CD4-positive, alpha-beta memory T cell (primary cell): ENCODE results near the gene ALAS2. TPM values are rescaled to one million over a fixed set of nuclear protein-coding genes. Genes with fewer than 3 reads are reported as not detected.
"Not testable (repeated sequence)": the region's sequence is repeated elsewhere in the genome, so short reads cannot be mapped to it uniquely, and the experiment has no call there.

ENCODE experiments used
- CTCF ChIA-PET: fragments of 350-600 bp; sonication (Branson Sonifier 250); formaldehyde crosslinking; loops from one replicate; lab custom pipeline; 2021; ENCODE audit warnings: inconsistent platforms; ENCODE audit not compliant: partially characterized antibody; lab: Charles Lee
- POLR2A ChIA-PET: fragments of 350-600 bp; sonication (Branson Sonifier 250); formaldehyde crosslinking; loops from one replicate; lab custom pipeline; 2021; ENCODE audit not compliant: partially characterized antibody; lab: Charles Lee
- DNase-seq, 5 donors: peaks; one replicate each; pipeline versions ENCODE4 v3.0.0 to v3.0.0-alpha.2; 2020 to 2022; ENCODE audit warnings: mixed read lengths in 1 of 5
- H3K27ac ChIP-seq: one replicate; pipeline ENCODE4 v1.7.0; 2013; ENCODE audit warnings: low read depth, low read length
- H3K27me3 ChIP-seq: 2 replicates; pipeline ENCODE4 v1.7.0; 2013; ENCODE audit warnings: mild to moderate bottlenecking, low read length, moderate library complexity; ENCODE audit not compliant: insufficient read depth
- H3K36me3 ChIP-seq: 2 replicates; pipeline ENCODE4 v1.7.0; 2013; ENCODE audit warnings: mild to moderate bottlenecking, low read length, moderate library complexity; ENCODE audit not compliant: insufficient read depth
- H3K4me1 ChIP-seq: 2 replicates; pipeline ENCODE4 v1.7.0; 2013; ENCODE audit warnings: mild to moderate bottlenecking, low read length, moderate library complexity; ENCODE audit not compliant: insufficient read depth
- H3K4me3 ChIP-seq, 2 donors: one replicate each; pipeline ENCODE4 v1.7.0; 2013; ENCODE audit warnings: low read length in 2 of 2, mild to moderate bottlenecking in 1 of 2
- H3K9me3 ChIP-seq, 2 donors: one replicate each; pipeline ENCODE4 v1.7.0; 2013; ENCODE audit warnings: low read length in 2 of 2, control low read depth in 1 of 2; ENCODE audit not compliant: control insufficient read depth in 1 of 2
- H3K27ac Mint-ChIP-seq, 7 donors: one replicate each; pipeline ENCODE4 v1.8.0; 2020 to 2021; ENCODE audit warnings: mixed read lengths in 7 of 7, mild to moderate bottlenecking in 6 of 7, inconsistent platforms in 3 of 7, moderate library complexity in 3 of 7
- H3K27me3 Mint-ChIP-seq, 2 donors: one replicate each; pipeline ENCODE4 v1.8.0; 2020 to 2021; ENCODE audit warnings: mixed read lengths in 2 of 2
- H3K36me3 Mint-ChIP-seq, 2 donors: one replicate each; pipeline ENCODE4 v1.8.0; 2020 to 2021; ENCODE audit warnings: mixed read lengths in 2 of 2, inconsistent platforms in 1 of 2, mild to moderate bottlenecking in 1 of 2
- H3K4me1 Mint-ChIP-seq, 4 donors: one replicate each; pipeline ENCODE4 v1.8.0; 2020 to 2021; ENCODE audit warnings: mixed read lengths in 4 of 4, mild to moderate bottlenecking in 1 of 4
- H3K4me3 Mint-ChIP-seq, 8 donors: one replicate each; pipeline ENCODE4 v1.8.0; 2020 to 2021; ENCODE audit warnings: mixed read lengths in 8 of 8, mild to moderate bottlenecking in 7 of 8, moderate library complexity in 6 of 8, inconsistent platforms in 3 of 8
- H3K9me3 Mint-ChIP-seq, 8 donors: one replicate each; pipeline ENCODE4 v1.8.0; 2020 to 2021; ENCODE audit warnings: mixed read lengths in 8 of 8, mild to moderate bottlenecking in 5 of 8, inconsistent platforms in 3 of 8, moderate library complexity in 1 of 8
- intact Hi-C: fragments of 100-400 bp; cut with micrococcal nuclease; formaldehyde crosslinking; loops from one replicate; pipeline ENCODE4 v1.15.1; 2023
- polyA plus RNA-seq, 2 donors: library from polyadenylated mRNA; unstranded; fragments of 300-500 nt; fragmentation: Illumina TruSeq; gene quantifications; one replicate each; pipeline ENCODE4 v1.2.3, GENCODE V29; 2021
- total RNA-seq, 2 experiments: library from RNA; stranded (reverse); gene quantifications; one replicate each; pipeline ENCODE4 v1.2.3, GENCODE V29; 2021

The ALAS2 gene
- total and polyA plus RNA-seq, 4 experiments from 2014 or later, result not detected

DNA sequence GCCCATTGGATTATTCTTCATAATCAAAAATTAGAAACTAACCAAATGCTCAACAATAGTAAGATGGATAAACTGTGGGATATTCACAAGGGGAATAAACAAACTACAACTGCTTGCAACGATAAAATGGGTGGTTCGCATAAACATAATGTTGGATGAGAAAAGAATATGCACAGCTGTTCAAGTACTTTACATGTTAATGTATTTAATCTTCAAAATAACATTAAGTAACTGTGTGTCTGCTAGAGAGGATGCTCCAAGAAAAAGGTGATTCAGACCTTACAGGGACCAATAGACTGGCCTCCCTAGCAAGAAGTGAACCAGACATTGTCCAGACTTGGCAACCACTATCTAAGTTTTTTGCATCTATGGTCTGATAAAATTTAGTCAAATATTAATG is 39.1 kb downstream of the ALAS2 start:
- Histone ChIP-seq H3K27ac (no peak overlapping the region), H3K4me1 (no peaks in the 10 kb centered on the region), H3K9me3 (no peaks in the 10 kb centered on the region), H3K36me3 (no peaks in the 10 kb centered on the region), H3K27me3 (no peaks in the 10 kb centered on the region), H3K4me3 (no peak overlapping the region)
- H3K27ac Mint-ChIP-seq, result no peak overlapping the region
- H3K4me1 Mint-ChIP-seq, result no peaks in the 10 kb centered on the region
- no peaks in the 10 kb centered on the region for H3K9me3 Mint-ChIP-seq
- DNase-seq, result no peak
- no peak overlapping the region for H3K4me3 Mint-ChIP-seq
- POLR2A ChIA-PET, result no interaction called here
- intact Hi-C loops, result no loop called here
- CTCF ChIA-PET, result no interaction called here
- no peaks in the 10 kb centered on the region for H3K36me3 Mint-ChIP-seq
- no peaks in the 10 kb centered on the region for H3K27me3 Mint-ChIP-seq

DNA sequence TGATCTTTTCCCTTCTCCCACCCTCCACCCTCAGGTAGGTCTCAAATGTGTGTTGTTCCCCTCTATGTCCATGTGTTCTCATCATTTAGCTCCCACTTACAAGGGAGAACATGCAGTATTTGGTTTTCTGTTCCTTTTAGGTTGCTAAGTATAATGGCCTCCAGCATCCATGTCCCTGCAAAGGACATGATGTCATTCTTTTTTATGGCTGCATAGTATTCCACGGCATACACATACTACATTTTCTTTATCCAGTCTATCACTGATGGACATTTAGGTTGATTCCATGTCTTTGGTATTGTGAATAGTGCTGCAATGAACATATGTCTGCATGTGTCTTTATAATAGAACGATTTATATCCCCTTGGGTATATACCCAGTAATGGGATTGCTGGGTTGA is 47.5 kb downstream of the ALAS2 start:
- POLR2A ChIA-PET, H3K36me3 Mint-ChIP-seq: not testable (repeated sequence)
- peaks cover 0 to 11% (median 0%) of the 10 kb centered on the region in 8 donors for H3K9me3 Mint-ChIP-seq

DNA sequence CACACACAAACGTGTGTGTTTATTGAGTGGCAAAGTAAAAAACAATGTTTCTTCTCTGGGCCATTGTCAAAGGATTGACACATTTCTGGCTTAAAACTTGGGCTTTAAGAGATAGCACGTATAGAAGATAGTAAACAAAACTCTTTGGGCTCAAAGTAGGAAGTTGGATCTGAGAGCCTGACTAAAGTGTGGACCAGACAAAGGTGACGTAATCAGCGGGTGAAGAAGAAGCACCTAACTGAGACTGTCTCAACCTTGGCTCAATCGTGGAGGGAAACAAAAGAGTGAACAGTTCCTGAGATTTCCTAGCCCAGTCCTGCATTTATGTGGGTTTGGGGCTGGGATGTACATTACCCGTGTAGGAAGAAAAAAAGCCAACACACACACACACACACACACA is 50.4 kb downstream of the ALAS2 start:
- ChIA-PET POLR2A (no interaction called here), CTCF (no interaction called here)
- Histone ChIP-seq H3K9me3 (no peaks in the 10 kb centered on the region), H3K4me3 (no peak overlapping the region), H3K36me3 (no peaks in the 10 kb centered on the region), H3K27me3 (no peaks in the 10 kb centered on the region), H3K4me1 (no peaks in the 10 kb centered on the region), H3K27ac (no peak overlapping the region)
- no peak for DNase-seq
- H3K4me3 Mint-ChIP-seq, result no peak overlapping the region
- H3K36me3 Mint-ChIP-seq, result no peaks in the 10 kb centered on the region
- H3K27me3 Mint-ChIP-seq, result no peaks in the 10 kb centered on the region
- H3K27ac Mint-ChIP-seq, result no peak overlapping the region
- H3K4me1 Mint-ChIP-seq, result no peaks in the 10 kb centered on the region
- peaks cover 0 to 11% (median under 1%) of the 10 kb centered on the region in 8 donors for H3K9me3 Mint-ChIP-seq
- intact Hi-C loops, result no loop called here

More for the DNA sequence above, 47.5 kb downstream of the ALAS2 start:
- H3K4me1 ChIP-seq, intact Hi-C loops, H3K4me1 Mint-ChIP-seq, H3K4me3 ChIP-seq, H3K9me3 ChIP-seq, DNase-seq, H3K4me3 Mint-ChIP-seq, CTCF ChIA-PET, H3K27me3 ChIP-seq, H3K27ac ChIP-seq, H3K27me3 Mint-ChIP-seq, H3K36me3 ChIP-seq, H3K27ac Mint-ChIP-seq: not testable (repeated sequence)

DNA sequence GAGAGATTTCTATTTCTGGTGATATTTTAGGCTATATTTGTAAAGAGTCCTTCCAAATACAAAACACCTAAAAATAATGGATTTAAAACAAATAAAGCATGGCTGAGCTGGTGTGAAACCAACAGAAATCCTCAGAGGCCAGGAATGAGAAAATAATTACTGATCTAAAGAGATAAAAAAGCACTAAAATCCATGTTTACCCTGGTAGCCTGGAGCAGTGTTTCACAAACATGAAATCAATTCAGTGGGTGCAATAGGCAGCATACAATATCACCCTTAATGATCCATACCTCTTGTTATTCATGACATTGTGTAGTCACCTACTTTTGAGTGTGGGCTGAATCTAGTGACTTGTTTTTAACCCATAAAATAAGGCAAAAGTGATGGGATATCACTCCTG is 51.3 kb downstream of the ALAS2 start:
- DNase-seq, result no peak
- H3K4me3 Mint-ChIP-seq, result no peak overlapping the region
- H3K36me3 Mint-ChIP-seq, result no peaks in the 10 kb centered on the region
- no peaks in the 10 kb centered on the region for H3K4me1 Mint-ChIP-seq
- Histone ChIP-seq H3K27ac (no peak overlapping the region), H3K36me3 (no peaks in the 10 kb centered on the region), H3K4me3 (no peak overlapping the region), H3K9me3 (no peaks in the 10 kb centered on the region), H3K4me1 (no peaks in the 10 kb centered on the region), H3K27me3 (no peaks in the 10 kb centered on the region)
- POLR2A ChIA-PET, result no interaction called here
- CTCF ChIA-PET, result no interaction called here
- H3K27me3 Mint-ChIP-seq, result no peaks in the 10 kb centered on the region
- intact Hi-C loops, result no loop called here
- H3K9me3 Mint-ChIP-seq, result peaks cover 0 to 11% (median 0%) of the 10 kb centered on the region in 8 donors
- H3K27ac Mint-ChIP-seq, result no peak overlapping the region

DNA sequence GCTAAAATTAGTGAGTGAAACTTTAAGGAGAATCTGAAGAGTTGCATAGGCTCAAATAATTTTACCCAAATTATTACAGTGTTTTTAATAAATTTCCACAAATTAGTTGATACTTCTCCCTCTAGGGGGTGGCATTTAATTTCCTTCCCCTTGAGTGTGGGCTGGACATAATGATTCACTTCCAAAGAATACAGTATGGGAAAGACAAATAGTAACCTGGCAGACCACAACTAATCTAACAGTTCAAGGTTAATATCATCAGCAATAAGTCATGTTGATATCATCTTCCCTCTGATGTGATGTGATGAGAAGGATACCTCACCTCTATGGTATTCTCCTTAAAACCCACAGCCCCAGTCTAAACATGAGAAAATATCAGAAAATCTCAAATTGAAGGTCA is 52.3 kb downstream of the ALAS2 start:
- Mint-ChIP-seq H3K4me3 (no peak overlapping the region), H3K4me1 (no peaks in the 10 kb centered on the region), H3K9me3 (peaks cover 0 to 5% (median 0%) of the 10 kb centered on the region in 8 donors), H3K27me3 (no peaks in the 10 kb centered on the region), H3K36me3 (no peaks in the 10 kb centered on the region), H3K27ac (no peak overlapping the region)
- no peak overlapping the region for H3K27ac ChIP-seq
- intact Hi-C loops, result no loop called here
- no peaks in the 10 kb centered on the region for H3K4me1 ChIP-seq
- CTCF ChIA-PET, result no interaction called here
- no peaks in the 10 kb centered on the region for H3K27me3 ChIP-seq
- no peak for DNase-seq
- H3K4me3 ChIP-seq, result no peak overlapping the region
- H3K36me3 ChIP-seq, result no peaks in the 10 kb centered on the region
- POLR2A ChIA-PET, result no interaction called here
- no peaks in the 10 kb centered on the region for H3K9me3 ChIP-seq

DNA sequence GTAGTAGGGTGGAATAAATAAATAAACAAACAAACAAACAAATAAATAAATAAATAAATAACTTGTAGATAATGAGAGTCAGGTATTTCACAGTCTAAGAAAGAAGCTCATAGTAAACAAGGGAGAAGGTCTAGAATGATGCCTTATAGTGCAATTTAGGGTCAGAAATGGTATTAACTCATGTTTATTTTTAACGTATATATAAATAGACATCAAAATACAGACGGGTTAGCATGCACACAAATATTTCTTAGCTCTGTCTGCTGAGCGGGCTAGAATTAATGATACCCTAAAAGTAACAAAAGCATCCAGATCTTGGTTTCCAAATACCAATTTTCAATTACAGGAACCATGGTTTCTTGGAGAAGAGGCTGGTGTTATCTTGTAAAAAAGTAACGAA is 53.4 kb downstream of the ALAS2 start:
- no peak for DNase-seq
- intact Hi-C loops, result no loop called here
- Mint-ChIP-seq H3K27ac (no peak overlapping the region), H3K9me3 (peaks cover 0 to 4% (median 0%) of the 10 kb centered on the region in 8 donors), H3K4me3 (no peak overlapping the region), H3K4me1 (no peaks in the 10 kb centered on the region), H3K36me3 (no peaks in the 10 kb centered on the region), H3K27me3 (no peaks in the 10 kb centered on the region)
- no peaks in the 10 kb centered on the region for H3K27me3 ChIP-seq
- ChIA-PET POLR2A (no interaction called here), CTCF (no interaction called here)
- no peaks in the 10 kb centered on the region for H3K4me1 ChIP-seq
- no peaks in the 10 kb centered on the region for H3K36me3 ChIP-seq
- H3K9me3 ChIP-seq, result no peaks in the 10 kb centered on the region
- H3K4me3 ChIP-seq, result no peak overlapping the region
- H3K27ac ChIP-seq, result no peak overlapping the region

DNA sequence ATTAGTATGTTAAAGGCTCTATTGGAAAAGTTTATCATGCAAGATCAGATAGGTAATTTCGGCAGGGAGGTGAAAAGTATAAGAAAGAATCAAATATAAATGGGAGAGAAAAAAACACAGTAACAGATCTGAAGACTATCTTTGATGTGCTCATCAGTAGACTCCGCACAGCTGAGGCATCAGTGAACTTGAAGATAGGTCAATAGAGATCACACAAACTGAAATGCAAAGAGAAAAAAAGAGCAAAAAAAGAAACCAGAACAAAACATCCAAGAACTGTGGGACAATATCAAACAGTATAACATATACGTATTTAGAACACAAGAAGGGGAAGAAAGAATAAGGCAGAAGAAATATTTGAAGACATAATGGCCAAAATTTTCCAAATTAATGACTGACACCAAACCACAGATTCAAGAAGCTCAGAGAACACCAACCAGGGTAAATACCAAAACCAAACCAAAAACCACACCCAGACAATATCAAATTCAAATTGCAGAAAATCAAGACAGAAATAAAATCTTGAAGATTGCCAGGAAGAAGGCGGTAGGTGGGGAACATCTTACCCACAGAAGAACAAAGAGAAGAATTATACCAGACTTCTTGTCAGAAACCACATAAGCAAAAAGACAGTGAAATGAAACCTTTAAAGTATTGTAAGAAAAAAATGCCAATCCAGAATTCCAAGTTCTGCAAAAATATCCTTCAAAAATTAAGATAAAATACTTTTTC is 65.8 kb downstream of the ALAS2 start:
- Mint-ChIP-seq H3K4me1 (peaks cover 11 to 23% (median 13%) of the 10 kb centered on the region in 4 donors), H3K4me3 (peak overlapping the region in 7 of 8 donors; percentile 14 to 74 (median 52)), H3K9me3 (peaks cover 0 to 5% (median 0%) of the 10 kb centered on the region in 8 donors), H3K27me3 (peaks cover 0 to 1% of the 10 kb centered on the region in 2 donors), H3K36me3 (no peaks in the 10 kb centered on the region), H3K27ac (peak overlapping the region in 6 of 7 donors; percentile 15 to 84 (median 44))
- Histone ChIP-seq H3K27ac (no peak overlapping the region), H3K4me1 (peaks cover 5% of the 10 kb centered on the region), H3K36me3 (no peaks in the 10 kb centered on the region), H3K9me3 (no peaks in the 10 kb centered on the region), H3K4me3 (no peak overlapping the region), H3K27me3 (no peaks in the 10 kb centered on the region)
- peak in 4 of 5 donors; percentile 9 to 18 (median 12) for DNase-seq
- POLR2A ChIA-PET, result no interaction called here
- CTCF ChIA-PET, result no interaction called here
- intact Hi-C loops, result no loop called here
